ENCODE data around the gene MEF2D.

GRCh38 chr1:156423422-156424352 lies 76.9 kb downstream of the MEF2D start:
- TF ChIP-seq CTCF (IDR thresholded peaks at IDR 0.05), result no peak
- TF ChIP-seq POLR2A (IDR thresholded peaks at IDR 0.05), result no peak
- TF ChIP-seq EP300 (IDR thresholded peaks at IDR 0.05), result no peak
- TF ChIP-seq POLR2AphosphoS5 (IDR thresholded peaks at IDR 0.05), result no peak

Data from stomach (tissue), 4 donors.